OCI-LY1 (cell line): ENCODE results near the gene CIDEB.

ENCODE experiments used
- H2AFZ ChIP-seq: fragments of 200-600 bp; sonication (generic), shearing (Covaris generic); 2 replicates; pipeline ENCODE4 v1.6.0; 2014; ENCODE audit warnings: antibody characterized with exemption, mild to moderate bottlenecking, low read length
- H3F3A ChIP-seq: fragments of 200-600 bp; sonication (generic), shearing (Covaris generic); 2 replicates; pipeline ENCODE4 v1.6.0; 2014; ENCODE audit warnings: mild to moderate bottlenecking, antibody characterized with exemption, low read length, moderate library complexity; ENCODE audit not compliant: insufficient read depth
- H3K27ac ChIP-seq: fragments of 200-600 bp; sonication (generic); 2 replicates; pipeline ENCODE4 v1.5.1; 2014; ENCODE audit warnings: low read length, mixed run types, mild to moderate bottlenecking, low read depth; ENCODE audit not compliant: poor library complexity, severe bottlenecking
- H3K27me3 ChIP-seq: fragments of 200-600 bp; sonication (generic); 2 replicates; pipeline ENCODE4 v1.6.0; 2014; ENCODE audit warnings: antibody characterized with exemption, mild to moderate bottlenecking, low read length, moderate library complexity; ENCODE audit not compliant: insufficient read depth
- H3K36me3 ChIP-seq: fragments of 200-600 bp; sonication (generic); 2 replicates; pipeline ENCODE4 v1.6.1; 2014; ENCODE audit warnings: mild to moderate bottlenecking, antibody characterized with exemption, low read length, moderate library complexity, mixed read lengths; ENCODE audit not compliant: insufficient read depth
- H3K4me1 ChIP-seq: fragments of 200-600 bp; sonication (generic); 2 replicates; pipeline ENCODE4 v1.5.1; 2014; ENCODE audit warnings: mild to moderate bottlenecking, low read length, moderate library complexity; ENCODE audit not compliant: insufficient read depth, severe bottlenecking
- H3K4me2 ChIP-seq: fragments of 200-600 bp; sonication (generic), shearing (Covaris generic); 2 replicates; pipeline ENCODE4 v1.6.1; 2014; ENCODE audit warnings: low read length
- H3K4me3 ChIP-seq: fragments of 200-600 bp; sonication (generic); 2 replicates; pipeline ENCODE4 v1.5.1; 2014; ENCODE audit warnings: low read length, low read depth, mild to moderate bottlenecking, mixed read lengths; ENCODE audit not compliant: poor library complexity, severe bottlenecking
- H3K79me2 ChIP-seq: fragments of 200-600 bp; shearing (Covaris generic); 2 replicates; pipeline ENCODE4 v1.6.1; 2016; ENCODE audit warnings: mixed run types, low read length, mixed read lengths; ENCODE audit not compliant: insufficient read depth
- H3K9ac ChIP-seq: fragments of 200-600 bp; sonication (generic), shearing (Covaris generic); 2 replicates; pipeline ENCODE4 v1.6.1; 2014; ENCODE audit warnings: mild to moderate bottlenecking, low read length, mixed read lengths
- H3K9me2 ChIP-seq: fragments of 200-600 bp; sonication (generic), shearing (Covaris generic); 2 replicates; pipeline ENCODE4 v1.6.1; 2014; ENCODE audit warnings: low read depth, mild to moderate bottlenecking, low read length, mixed read lengths
- H3K9me3 ChIP-seq: fragments of 200-600 bp; shearing (Covaris generic); 2 replicates; pipeline ENCODE4 v1.6.1; 2014; ENCODE audit warnings: low read length, mixed read lengths
- H4K20me1 ChIP-seq: fragments of 200-600 bp; sonication (generic), shearing (Covaris generic); 2 replicates; pipeline ENCODE4 v1.6.0; 2016; ENCODE audit warnings: mild to moderate bottlenecking, low read length; ENCODE audit not compliant: insufficient read depth
- CTCF ChIP-seq: fragments of 200-600 bp; sonication (generic), shearing (Covaris generic); IDR thresholded peaks from 2 replicates; pipeline ENCODE4 v1.5.1; 2017; ENCODE audit warnings: mild to moderate bottlenecking, antibody characterized with exemption, low read length, moderate library complexity, mixed read lengths
- EZH2 ChIP-seq: fragments of 200-600 bp; sonication (generic), shearing (Covaris generic); IDR thresholded peaks from 2 replicates; pipeline ENCODE4 v1.8.0; 2017; ENCODE audit warnings: borderline replicate concordance, mixed run types, mild to moderate bottlenecking, antibody characterized with exemption, low read length, moderate library complexity, mixed read lengths

CIDEB gene

GRCh38 chr14:24291446-24292117 is 16.2 kb downstream of the CIDEB start:
- peaks cover 45% of the 10 kb centered on the region for H3K36me3 ChIP-seq
- H3K4me2 ChIP-seq, result no peak overlapping the region
- H3K9me3 ChIP-seq, result no peaks in the 10 kb centered on the region
- no peak overlapping the region for H3K4me3 ChIP-seq
- no peaks in the 10 kb centered on the region for H3K79me2 ChIP-seq
- no peak overlapping the region for H3K9ac ChIP-seq
- no peaks in the 10 kb centered on the region for H3K27me3 ChIP-seq
- no peaks in the 10 kb centered on the region for H4K20me1 ChIP-seq
- TF ChIP-seq EZH2 (no peak), CTCF (no peak)
- no peak overlapping the region for H3K27ac ChIP-seq
- H3K9me2 ChIP-seq, result no peaks in the 10 kb centered on the region
- no peak overlapping the region for H2AFZ ChIP-seq
- H3K4me1 ChIP-seq, result no peaks in the 10 kb centered on the region
- H3F3A ChIP-seq, result no peaks in the 10 kb centered on the region

GRCh38 chr14:24290746-24291145 is 17.0 kb downstream of the CIDEB start:
- H3K4me3 ChIP-seq, result no peak overlapping the region
- no peaks in the 10 kb centered on the region for H3K4me1 ChIP-seq
- H3K79me2 ChIP-seq, result no peaks in the 10 kb centered on the region
- TF ChIP-seq EZH2 (no peak), CTCF (no peak)
- no peak overlapping the region for H3K27ac ChIP-seq
- no peak overlapping the region for H3K9ac ChIP-seq
- H3K9me2 ChIP-seq, result no peaks in the 10 kb centered on the region
- no peaks in the 10 kb centered on the region for H3K27me3 ChIP-seq
- no peak overlapping the region for H2AFZ ChIP-seq
- H3K4me2 ChIP-seq, result no peak overlapping the region
- H3F3A ChIP-seq, result no peaks in the 10 kb centered on the region
- peaks cover 37% of the 10 kb centered on the region for H3K36me3 ChIP-seq
- H3K9me3 ChIP-seq, result no peaks in the 10 kb centered on the region
- H4K20me1 ChIP-seq, result no peaks in the 10 kb centered on the region

GRCh38 chr14:24289649-24290280 is 18.0 kb downstream of the CIDEB start:
- H3F3A ChIP-seq, result no peaks in the 10 kb centered on the region
- H3K9me2 ChIP-seq, result no peaks in the 10 kb centered on the region
- no peaks in the 10 kb centered on the region for H4K20me1 ChIP-seq
- H3K9ac ChIP-seq, result no peak overlapping the region
- no peak overlapping the region for H3K4me2 ChIP-seq
- H3K4me3 ChIP-seq, result no peak overlapping the region
- H3K36me3 ChIP-seq, result peaks cover 32% of the 10 kb centered on the region
- no peaks in the 10 kb centered on the region for H3K9me3 ChIP-seq
- no peak overlapping the region for H2AFZ ChIP-seq
- no peaks in the 10 kb centered on the region for H3K4me1 ChIP-seq
- no peak for TF ChIP-seq CTCF
- no peak for TF ChIP-seq EZH2
- no peaks in the 10 kb centered on the region for H3K79me2 ChIP-seq
- H3K27ac ChIP-seq, result no peak overlapping the region
- no peaks in the 10 kb centered on the region for H3K27me3 ChIP-seq
